Measurements from ENCODE around the gene AP3B1. TPM values are rescaled to one million over a fixed set of nuclear protein-coding genes. Genes with fewer than 3 reads are reported as not detected.

The AP3B1 gene
- total and polyA plus RNA-seq, 2 of the 8 experiments (the other 6 are each of a cell fraction or from before 2014, with no cell fraction given), result 45.8 to 48.3 TPM

- Histone ChIP-seq H3K56ac (replicated peaks; ENCODE audit: insufficient read length, low read depth, low read length) (no peak overlapping the region), H3K14ac (ENCODE audit: insufficient read length) (no peak overlapping the region), H2BK120ac (replicated peaks; ENCODE audit: low read depth, low read length) (no peak overlapping the region), H3K9ac (replicated peaks in 1 of 4; ENCODE audit: extremely low read depth in 1 of 4, low read depth in 3 of 4, low read length in 3 of 4) (no peak overlapping the region), H3K27me3 (replicated peaks in 1 of 4; ENCODE audit: control insufficient read depth in 3 of 4, extremely low read depth in 1 of 4, insufficient read depth in 3 of 4, low read length in 3 of 4) (no peaks in the 10 kb centered on the region), H3K4me2 (ENCODE audit: insufficient read depth in 1 of 2, low read depth in 2 of 2, low read length in 2 of 2) (no peak overlapping the region), H3K18ac (ENCODE audit: extremely low read depth, low read length) (no peak overlapping the region), H4K20me1 (replicated peaks in 1 of 2; ENCODE audit: control insufficient read depth in 1 of 2, insufficient read depth in 2 of 2, low read length in 2 of 2) (no peaks in the 10 kb centered on the region), H2BK12ac (ENCODE audit: low read depth, low read length) (no peak overlapping the region), H2AK5ac (ENCODE audit: low read depth, low read length) (no peak overlapping the region), H3K36me3 (ENCODE audit: control insufficient read depth in 2 of 4, insufficient read depth in 4 of 4, low read length in 3 of 4) (peaks cover 0 to 4% (median under 1%) of the 10 kb centered on the region in 4 experiments; a peak in 2 of 8 replicates), H3K4me1 (replicated peaks in 1 of 4; ENCODE audit: control insufficient read depth in 3 of 4, insufficient read depth in 4 of 4, low read length in 3 of 4) (no peaks in the 10 kb centered on the region), H2AFZ (ENCODE audit: low read length) (no peak overlapping the region), H3K4ac (replicated peaks; ENCODE audit: insufficient read length, low read depth, low read length) (no peak overlapping the region), H3K4me3 (ENCODE audit: extremely low read depth in 1 of 4, insufficient read depth in 2 of 4, low read depth in 3 of 4, low read length in 4 of 4) (no peak overlapping the region), H4K5ac (ENCODE audit: insufficient read length, low read depth, low read length) (no peak overlapping the region), H3K79me1 (ENCODE audit: low read depth, low read length) (no peaks in the 10 kb centered on the region), H3K23me2 (ENCODE audit: low read depth, low read length) (no peaks in the 10 kb centered on the region), H2BK5ac (ENCODE audit: low read depth, low read length) (no peak overlapping the region), H4K8ac (ENCODE audit: extremely low read depth, insufficient read depth, low read length) (no peak overlapping the region), H2BK15ac (ENCODE audit: low read length) (no peak overlapping the region), H3K9me3 (ENCODE audit: insufficient read depth in 2 of 2, low read depth in 1 of 2, low read length in 1 of 2) (no peaks in the 10 kb centered on the region), H3K27ac (ENCODE audit: low read depth, low read length) (no peak overlapping the region), H3K79me2 (ENCODE audit: control insufficient read depth in 1 of 2, insufficient read depth in 2 of 2, low read length in 2 of 2) (no peaks in the 10 kb centered on the region), H3K23ac (ENCODE audit: insufficient read length) (no peak overlapping the region), H2BK20ac (ENCODE audit: low read length) (no peak overlapping the region), H4K91ac (replicated peaks; ENCODE audit: insufficient read length, low read length) (no peak overlapping the region)
- DNase-seq (ENCODE audit: low read depth in 1 of 2, low spot score in 2 of 2), result peak in 1 of 2 experiments; percentile 27
- CTCF ChIA-PET (ENCODE audit: partially characterized antibody), result interaction anchor here (0.6 to 2.7 kb wide), 5 partner anchors 15 to 259 kb away, joined by 3 to 7 read pairs (median 3); no protein-coding TSS in a partner anchor
- WGBS, 2 experiments (ENCODE audit: extremely low coverage in 1 of 2, insufficient coverage in 1 of 2, insufficient read length in 1 of 2, insufficient replicate concordance in 2 of 2, low coverage in 1 of 2, low lambda C conversion rate in 2 of 2, missing lambda C conversion rate in 1 of 2), result 75% methylated on average over 2 of the region's 2 CpGs; no CpG with 5 or more reads in 1 of the 2 experiments
- peak; percentile 76 for FAIRE-seq
- POLR2A ChIA-PET (ENCODE audit: partially characterized antibody), result interaction anchor here (1.0 kb wide), 1 partner anchor 31 kb away, joined by 3 read pairs; no protein-coding TSS in a partner anchor
- TF ChIP-seq CBX5 (IDR thresholded peaks at IDR 0.05; ENCODE audit: low read depth, low read length), result no peak
- peak; percentile 34 to 58 (median 44) for TF ChIP-seq CTCF (IDR thresholded peaks at IDR 0.05; ENCODE audit: control extremely low read depth in 1 of 3, insufficient read depth in 1 of 3, low read depth in 1 of 3, low read length in 3 of 3)
- no peak for TF ChIP-seq TCF12 (IDR thresholded peaks at IDR 0.05; ENCODE audit: low read depth, low read length)
- TF ChIP-seq RAD21 (IDR thresholded peaks at IDR 0.05 in 1 of 2, conservative IDR thresholded peaks at IDR 0.05 in 1 of 2; ENCODE audit: low read depth in 2 of 2, low read length in 2 of 2), result peak; percentile 58 to 69
Measured at GRCh38 chr5:78221964-78222451, 72.5 kb downstream of the AP3B1 start.

All from H1 (cell line).